SH-SY5Y (cell line): Measurements from ENCODE around the gene CADM2.

Experiments
- GATA2 ChIP-seq: IDR thresholded peaks from 2 replicates; pipeline ENCODE4 v1.6.1; 2011; ENCODE audit warnings: mild to moderate bottlenecking, low read depth, low read length
- GATA3 ChIP-seq: IDR thresholded peaks from 2 replicates; pipeline ENCODE4 v1.6.1; 2011; ENCODE audit warnings: low read depth, mild to moderate bottlenecking, low read length, moderate library complexity

GRCh38 chr3:85384372-85384771 is 425.6 kb downstream of the CADM2 start:
- TF ChIP-seq GATA3 (no peak), GATA2 (no peak)
